ENCODE measurements around the gene ST6GAL1. TPM values are rescaled to one million over a fixed set of nuclear protein-coding genes. Genes with fewer than 3 reads are reported as not detected.

Gene ST6GAL1
- total RNA-seq, 2 donors from 2014 or later, result 57.2 to 81.8 TPM

GRCh38 chr3:187031934-187032333, 101.6 kb downstream of the ST6GAL1 start:
- no peak overlapping the region for H3K9ac ChIP-seq (ENCODE audit: low read depth in 2 of 2, low read length in 2 of 2)
- H3K9me3 ChIP-seq, result no peaks in the 10 kb centered on the region
- no peak for TF ChIP-seq CTCF (IDR thresholded peaks at IDR 0.05)
- no peak overlapping the region for H3K27ac ChIP-seq
- H3K27me3 ChIP-seq, result no peaks in the 10 kb centered on the region
- intact Hi-C loops (cut with DNase I), result no loop called here
- no peaks in the 10 kb centered on the region for H3K36me3 ChIP-seq
- DNase-seq, result no peak
- no peaks in the 10 kb centered on the region for H3K4me1 ChIP-seq
- no peak overlapping the region for H3K4me3 ChIP-seq

GRCh38 chr3:187036394-187036793, 106.1 kb downstream of the ST6GAL1 start:
- no peaks in the 10 kb centered on the region for H3K27me3 ChIP-seq
- TF ChIP-seq CTCF (IDR thresholded peaks at IDR 0.05), result no peak
- intact Hi-C loops (cut with DNase I), result no loop called here
- no peak for DNase-seq
- no peaks in the 10 kb centered on the region for H3K9me3 ChIP-seq
- no peak overlapping the region for H3K27ac ChIP-seq
- no peak overlapping the region for H3K4me3 ChIP-seq
- H3K36me3 ChIP-seq, result no peaks in the 10 kb centered on the region
- H3K9ac ChIP-seq (ENCODE audit: low read depth in 2 of 2, low read length in 2 of 2), result no peak overlapping the region
- H3K4me1 ChIP-seq, result no peaks in the 10 kb centered on the region

- H3K9ac ChIP-seq (ENCODE audit: low read depth in 2 of 2, low read length in 2 of 2), result peak overlapping the region in 1 of 2 donors; percentile 60
- H3K27ac ChIP-seq, result peak overlapping the region; percentile 42
Measured at GRCh38 chr3:187039100-187039722, 108.9 kb downstream of the ST6GAL1 start.

GRCh38 chr3:187039723-187040414, 109.5 kb downstream of the ST6GAL1 start:
- DNase-seq, result peak; percentile 71
- H3K4me1 ChIP-seq, result no peaks in the 10 kb centered on the region
- H3K9me3 ChIP-seq, result no peaks in the 10 kb centered on the region
- no peaks in the 10 kb centered on the region for H3K27me3 ChIP-seq
- TF ChIP-seq CTCF (IDR thresholded peaks at IDR 0.05), result no peak
- no peak overlapping the region for H3K4me3 ChIP-seq
- intact Hi-C loops (cut with DNase I), result no loop called here
- peak overlapping the region in 1 of 2 donors; percentile 60 for H3K9ac ChIP-seq (ENCODE audit: low read depth in 2 of 2, low read length in 2 of 2)
- no peaks in the 10 kb centered on the region for H3K36me3 ChIP-seq
- H3K27ac ChIP-seq, result peak overlapping the region; percentile 42

More at GRCh38 chr3:187039100-187039722, 108.9 kb downstream of the ST6GAL1 start:
- Histone ChIP-seq H3K36me3 (no peaks in the 10 kb centered on the region), H3K9me3 (no peaks in the 10 kb centered on the region), H3K27me3 (no peaks in the 10 kb centered on the region), H3K4me3 (no peak overlapping the region), H3K4me1 (no peaks in the 10 kb centered on the region)
- intact Hi-C loops (cut with DNase I), result no loop called here
- no peak for DNase-seq
- TF ChIP-seq CTCF (IDR thresholded peaks at IDR 0.05), result no peak

- DNase-seq, result no peak
Measured at GRCh38 chr3:187040516-187041361, 110.4 kb downstream of the ST6GAL1 start.

More at GRCh38 chr3:187040516-187041361, 110.4 kb downstream of the ST6GAL1 start:
- no peak for TF ChIP-seq CTCF (IDR thresholded peaks at IDR 0.05)
- peak overlapping the region in 1 of 2 donors; percentile 32 for H3K9ac ChIP-seq (ENCODE audit: low read depth in 2 of 2, low read length in 2 of 2)
- H3K9me3 ChIP-seq, result no peaks in the 10 kb centered on the region
- no peaks in the 10 kb centered on the region for H3K27me3 ChIP-seq
- H3K36me3 ChIP-seq, result no peaks in the 10 kb centered on the region
- H3K4me1 ChIP-seq, result no peaks in the 10 kb centered on the region
- H3K27ac ChIP-seq, result peak overlapping the region; percentile 42
- intact Hi-C loops (cut with DNase I), result no loop called here
- H3K4me3 ChIP-seq, result no peak overlapping the region

Measured in colonic mucosa (tissue), 4 donors.